ENCODE measurements around the gene MRPL24. TPM values are rescaled to one million over a fixed set of nuclear protein-coding genes. Genes with fewer than 3 reads are reported as not detected.

The MRPL24 gene
- total RNA-seq, 4 donors from 2014 or later: 50.6 to 84.2 (median 69.9) TPM

DNA sequence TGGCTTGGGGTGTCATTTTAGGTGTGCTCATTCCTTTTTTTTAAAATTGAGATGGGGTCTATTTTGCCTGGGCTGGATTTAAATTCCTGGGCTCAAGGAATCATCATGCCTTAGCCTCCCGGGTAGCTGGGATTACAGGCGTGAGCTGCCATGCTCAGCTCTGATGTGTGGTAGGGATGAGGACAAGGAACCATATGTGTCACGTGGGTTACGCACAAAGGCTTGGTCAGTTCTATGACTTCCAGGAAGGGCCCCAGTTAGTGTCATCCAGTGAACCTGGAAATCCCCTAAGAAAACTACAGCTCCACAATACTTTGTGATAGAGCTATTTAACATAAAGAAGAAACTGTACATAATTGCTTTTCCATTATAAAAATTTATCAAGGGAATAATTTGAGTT, 19.4 kb downstream of the MRPL24 start:
- no peak for TF ChIP-seq POLR2AphosphoS5 (IDR thresholded peaks at IDR 0.05)
- TF ChIP-seq EP300 (IDR thresholded peaks at IDR 0.05): no peak
- H3K27ac ChIP-seq: no peak overlapping the region
- no peaks in the 10 kb centered on the region for H3K9me3 ChIP-seq
- ATAC-seq: no peak
- no peak overlapping the region for H3K4me3 ChIP-seq
- H3K36me3 ChIP-seq: peaks cover 0 to 64% of the 10 kb centered on the region in 2 donors
- no peaks in the 10 kb centered on the region for H3K27me3 ChIP-seq
- WGBS, 2 donors (ENCODE audit: low coverage in 1 of 2): 70 to 92% methylated on average over 2 of the region's 4 CpGs
- H3K4me1 ChIP-seq: peaks cover 6 to 31% (median 19%) of the 10 kb centered on the region in 3 donors

DNA sequence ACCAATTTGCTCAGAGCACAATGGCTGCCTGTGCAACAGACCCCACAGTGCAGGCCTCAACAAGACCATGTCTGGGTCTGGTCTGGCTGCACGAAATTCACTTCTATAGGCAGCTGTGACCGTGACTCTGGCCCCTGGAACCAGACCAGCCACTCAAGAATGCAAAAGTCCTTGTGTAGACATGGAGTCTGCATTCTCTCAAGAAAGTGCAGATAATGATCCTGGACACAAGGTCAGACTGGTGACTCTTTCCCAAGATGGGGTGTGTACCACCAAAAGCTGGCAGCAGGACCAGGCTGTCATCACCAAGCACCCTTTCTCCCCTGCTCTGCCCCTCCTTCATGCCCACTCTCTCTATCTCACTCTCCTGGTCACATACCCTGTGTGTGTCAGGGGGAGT, 19.8 kb downstream of the MRPL24 start:
- Histone ChIP-seq H3K36me3 (peaks cover 0 to 64% of the 10 kb centered on the region in 2 donors), H3K27me3 (no peaks in the 10 kb centered on the region), H3K27ac (no peak overlapping the region), H3K4me1 (peaks cover 3 to 27% (median 15%) of the 10 kb centered on the region in 3 donors), H3K4me3 (no peak overlapping the region), H3K9me3 (no peaks in the 10 kb centered on the region)
- ATAC-seq: no peak
- TF ChIP-seq POLR2AphosphoS5 (IDR thresholded peaks at IDR 0.05): no peak
- TF ChIP-seq CTCF (IDR thresholded peaks at IDR 0.05): no peak
- TF ChIP-seq POLR2A (IDR thresholded peaks at IDR 0.05): no peak
- TF ChIP-seq EP300 (IDR thresholded peaks at IDR 0.05): no peak
- WGBS, 2 donors (ENCODE audit: low coverage in 1 of 2): 83% methylated on average over 1 of the region's 2 CpGs; no CpG with 5 or more reads in 1 of the 2 donors

- Histone ChIP-seq H3K27ac (no peak overlapping the region), H3K9me3 (no peaks in the 10 kb centered on the region), H3K36me3 (peaks cover 0 to 51% of the 10 kb centered on the region in 2 donors), H3K27me3 (no peaks in the 10 kb centered on the region), H3K4me3 (no peak overlapping the region), H3K4me1 (peaks cover 0 to 10% (median 3%) of the 10 kb centered on the region in 3 donors)
- WGBS, 2 donors (ENCODE audit: low coverage in 1 of 2): 85 to 88% methylated on average over 4 of the region's 4 CpGs
- TF ChIP-seq POLR2A (IDR thresholded peaks at IDR 0.05): no peak
- TF ChIP-seq EP300 (IDR thresholded peaks at IDR 0.05): no peak
- no peak for TF ChIP-seq CTCF (IDR thresholded peaks at IDR 0.05)
- ATAC-seq: no peak
Measured at GRCh38 chr1:156717351-156717750, 23.5 kb downstream of the MRPL24 start.

GRCh38 chr1:156714830-156715229, 26.1 kb downstream of the MRPL24 start:
- H3K4me3 ChIP-seq: no peak overlapping the region
- no peak for ATAC-seq
- H3K36me3 ChIP-seq: peaks cover 0 to 25% of the 10 kb centered on the region in 2 donors
- no peak overlapping the region for H3K27ac ChIP-seq
- peaks cover 0 to 31% (median 8%) of the 10 kb centered on the region in 3 donors for H3K4me1 ChIP-seq
- 69 to 75% methylated on average over 3 of the region's 3 CpGs for WGBS, 2 donors (ENCODE audit: low coverage in 1 of 2)
- no peaks in the 10 kb centered on the region for H3K27me3 ChIP-seq
- TF ChIP-seq EP300 (IDR thresholded peaks at IDR 0.05) (no peak), POLR2AphosphoS5 (IDR thresholded peaks at IDR 0.05) (no peak), POLR2A (IDR thresholded peaks at IDR 0.05) (no peak), CTCF (IDR thresholded peaks at IDR 0.05) (no peak)
- no peaks in the 10 kb centered on the region for H3K9me3 ChIP-seq

- Histone ChIP-seq H3K27me3 (no peaks in the 10 kb centered on the region), H3K4me1 (peaks cover 0 to 52% (median 15%) of the 10 kb centered on the region in 3 donors), H3K36me3 (peaks cover 0 to 16% of the 10 kb centered on the region in 2 donors), H3K4me3 (no peak overlapping the region), H3K27ac (peak overlapping the region in 1 of 4 donors; percentile 31), H3K9me3 (no peaks in the 10 kb centered on the region)
- TF ChIP-seq POLR2AphosphoS5 (IDR thresholded peaks at IDR 0.05): no peak
- no peak for TF ChIP-seq EP300 (IDR thresholded peaks at IDR 0.05)
- TF ChIP-seq CTCF (IDR thresholded peaks at IDR 0.05): no peak
- TF ChIP-seq POLR2A (IDR thresholded peaks at IDR 0.05): no peak
- no peak for ATAC-seq
- 0 to 25% methylated on average over 1 of the region's 3 CpGs for WGBS, 2 donors (ENCODE audit: low coverage in 1 of 2)
Measured at GRCh38 chr1:156712626-156713025, 28.3 kb downstream of the MRPL24 start.
